ENCODE data around the gene HOXA5. TPM values are rescaled to one million over a fixed set of nuclear protein-coding genes. Genes with fewer than 3 reads are reported as not detected.

The HOXA5 gene
- total and polyA plus RNA-seq, 10 of the 15 experiments (the other 5 are each of a cell fraction or from before 2014, with no cell fraction given) = 0.05 to 0.13 TPM; not detected in 8

- H3K9ac ChIP-seq (ENCODE audit: control insufficient read depth, insufficient read depth, low read length) = no peak overlapping the region
- no peaks in the 10 kb centered on the region; the same call in 2 of the 3 replicates for H3K9me3 ChIP-seq (replicated peaks; ENCODE audit: control insufficient read depth, insufficient read depth, low read length)
- ATAC-seq (peak; percentile 96), FAIRE-seq (peak; percentile 13), DNase-seq (ENCODE audit: low read depth, low spot score) (no peak)
- RAD21 ChIA-PET (ENCODE audit: unreplicated experiment) = interaction anchor here (0.8 to 2.8 kb wide), 13 partner anchors 11 to 781 kb away, joined by 3 to 10 read pairs (median 4); partner anchors contain the start of gene HOXA1
- H3K4me2 ChIP-seq (ENCODE audit: control insufficient read depth, insufficient read depth) = peak overlapping the region; percentile 91
- intact Hi-C loops (cut with micrococcal nuclease; ENCODE audit: unreplicated experiment) = no loop called here
- 1% methylated on average over 51 of the region's 58 CpGs for WGBS (ENCODE audit: insufficient coverage, insufficient replicate concordance, low lambda C conversion rate, missing lambda C conversion rate)
- H3K4me1 ChIP-seq (ENCODE audit: control insufficient read depth, insufficient read depth, low read length) = no peaks in the 10 kb centered on the region; the same call in 1 of the 2 replicates
- peak overlapping the region; percentile 67 for H3K4me3 ChIP-seq
- H3K79me2 ChIP-seq (ENCODE audit: control insufficient read depth, insufficient read depth, low read length) = no peaks in the 10 kb centered on the region
- H2AFZ ChIP-seq (ENCODE audit: control insufficient read depth, low read depth, low read length) = peak overlapping the region; percentile 77
- in situ Hi-C loops (cut with MboI) = loop anchor here (25.0 kb wide), 1 partner anchor 1063 kb away; no protein-coding TSS in a partner anchor
- no peaks in the 10 kb centered on the region for H4K20me1 ChIP-seq (ENCODE audit: control insufficient read depth, insufficient read depth)
- no TSS peak for BruUV-seq (replicated peaks)
- H3K27ac ChIP-seq (ENCODE audit: control insufficient read depth, insufficient read depth) = no peak overlapping the region
- SMC1A ChIA-PET (ENCODE audit: uncharacterized antibody, unreplicated experiment) = interaction anchor here (0.6 to 3.2 kb wide), 15 partner anchors 8 to 1258 kb away, joined by 3 to 17 read pairs (median 4); partner anchors contain the start of gene SKAP2
- peaks cover 20 to 60% of the 10 kb centered on the region in 2 experiments for H3K27me3 ChIP-seq (replicated peaks in 1 of 2; ENCODE audit: control insufficient read depth in 2 of 2, insufficient read depth in 2 of 2, low read length in 1 of 2)
- no peaks in the 10 kb centered on the region for H3K36me3 ChIP-seq (ENCODE audit: control insufficient read depth in 2 of 2, insufficient read depth in 2 of 2, low read length in 1 of 2)
- CTCF ChIA-PET = interaction anchor here (0.5 to 5.5 kb wide), 23 partner anchors 8 to 1256 kb away, joined by 3 to 38 read pairs (median 4); partner anchors contain the start of gene HOXA1
- POLR2A ChIA-PET = interaction anchor here (1.0 to 1.2 kb wide), 2 partner anchors 52 to 67 kb away, joined by 3 read pairs; no protein-coding TSS in a partner anchor
- TF ChIP-seq SREBF2 (IDR thresholded peaks at IDR 0.05; ENCODE audit: low read length) = no peak
- no peak for TF ChIP-seq PRDM15 (CRISPR knock-in tag; IDR thresholded peaks at IDR 0.05)
- TF ChIP-seq ASH2L (IDR thresholded peaks at IDR 0.05; ENCODE audit: borderline replicate concordance, low read depth) = no peak
- TF ChIP-seq SMAD1 (IDR thresholded peaks at IDR 0.05; ENCODE audit: low read depth, partially characterized antibody) = no peak
- TF ChIP-seq CBX3 (IDR thresholded peaks at IDR 0.05; ENCODE audit: borderline replicate concordance, low read depth) = no peak
- TF ChIP-seq E4F1 (IDR thresholded peaks at IDR 0.05; ENCODE audit: borderline replicate concordance, partially characterized antibody) = no peak
- TF ChIP-seq HSF1 (IDR thresholded peaks at IDR 0.05; ENCODE audit: low read depth, low read length) = no peak
- no peak for TF ChIP-seq FOXK2 (IDR thresholded peaks at IDR 0.05)
- peak; percentile 69 for TF ChIP-seq REST (IDR thresholded peaks at IDR 0.05; ENCODE audit: low read depth, low read length)
These were observed 7.3 kb upstream of the HOXA5 start for GRCh38 chr7:27150568-27151340.
